ENCODE measurements around the gene ABI3.
A peak's percentile ranks its signal among the peaks of the same experiment; 100 is the strongest.
"Not testable (repeated sequence)": the region's sequence is repeated elsewhere in the genome, so short reads cannot be mapped to it uniquely, and the experiment has no call there.

ABI3 gene

GRCh38 chr17:49252148-49252695 lies 41.7 kb downstream of the ABI3 start:
- no peak for DNase-seq (ENCODE audit: low read depth)

- DNase-seq (ENCODE audit: low read depth): no peak
These were observed 43.6 kb downstream of the ABI3 start for GRCh38 chr17:49254066-49254465.

GRCh38 chr17:49255125-49255524 lies 44.6 kb downstream of the ABI3 start:
- no peak for DNase-seq (ENCODE audit: low read depth)

GRCh38 chr17:49258394-49258793 lies 47.9 kb downstream of the ABI3 start:
- no peak for DNase-seq (ENCODE audit: low read depth)

GRCh38 chr17:49259663-49260010 lies 49.1 kb downstream of the ABI3 start:
- no peak for DNase-seq (ENCODE audit: low read depth)

- peak; percentile 26 for DNase-seq (ENCODE audit: low read depth)
These were observed 49.7 kb downstream of the ABI3 start for GRCh38 chr17:49260011-49260816.

GRCh38 chr17:49260817-49261291 lies 50.3 kb downstream of the ABI3 start:
- DNase-seq (ENCODE audit: low read depth): peak; percentile 16

GRCh38 chr17:49261540-49261939 lies 51.0 kb downstream of the ABI3 start:
- not testable (repeated sequence) for DNase-seq (ENCODE audit: low read depth)

GRCh38 chr17:49266233-49266632 lies 55.7 kb downstream of the ABI3 start:
- no peak for DNase-seq (ENCODE audit: low read depth)

GRCh38 chr17:49267912-49268311 lies 57.4 kb downstream of the ABI3 start:
- DNase-seq (ENCODE audit: low read depth): no peak

- no peak for DNase-seq (ENCODE audit: low read depth)
These were observed 58.8 kb downstream of the ABI3 start for GRCh38 chr17:49269356-49269755.

Data from activated gamma-delta T cell treated with anti-CD3 and anti-CD28 coated beads, Interleukin-2, amount 50 U/mL, for 16 hours (primary cell).